HepG2 (cell line): ENCODE results near the gene APOC3. TPM values are rescaled to one million over a fixed set of nuclear protein-coding genes. Genes with fewer than 3 reads are reported as not detected.

Experiments
- CCDC6 ChIP-seq: sonication (generic); formaldehyde crosslinking; IDR thresholded peaks from 2 replicates; pipeline ENCODE4 v1.8.1; 2022; ENCODE audit warnings: mild to moderate bottlenecking, missing genetic modification reagents, moderate library complexity
- ELF4 ChIP-seq: sonication (generic); formaldehyde crosslinking; IDR thresholded peaks from 2 replicates; pipeline ENCODE4 v1.5.0; 2020; ENCODE audit warnings: missing genetic modification reagents, mild to moderate bottlenecking, moderate library complexity, borderline replicate concordance
- LCORL ChIP-seq, 2 experiments: fragments of 450-650 bp in 1 of 2; sonication (generic) in 1 of 2; formaldehyde crosslinking in 1 of 2; IDR thresholded peaks; 2 replicates each; pipeline versions ENCODE4 v1.5.0 to v1.6.1; 2017 to 2020; ENCODE audit warnings: antibody characterized with exemption in 1 of 2, missing genetic modification reagents in 1 of 2
- NFKBIZ ChIP-seq: IDR thresholded peaks from 2 replicates; pipeline ENCODE4 v1.6.1; 2018; ENCODE audit warnings: missing genetic modification reagents, missing compliant biosample characterization
- NR2F1 ChIP-seq, 2 experiments: fragments of 450-650 bp in 1 of 2; formaldehyde crosslinking in 1 of 2; IDR thresholded peaks; 2 replicates each; pipeline versions ENCODE4 v1.5.0 to v1.6.1; 2016 to 2020; ENCODE audit warnings: mild to moderate bottlenecking in 1 of 2, missing compliant biosample characterization in 1 of 2, missing genetic modification reagents in 1 of 2, moderate library complexity in 1 of 2
- PPARG ChIP-seq: conservative IDR thresholded peaks from 2 replicates; pipeline ENCODE4 v1.6.1; 2016; ENCODE audit warnings: missing biosample characterization, missing genetic modification reagents
- RFX1 ChIP-seq: fragments of 450-650 bp; IDR thresholded peaks from 2 replicates; pipeline ENCODE4 v1.6.1; 2017
- SOX13 ChIP-seq, 3 experiments: fragments of 450-650 bp in 1 of 3; sonication (generic) in 1 of 3; formaldehyde crosslinking in 1 of 3; IDR thresholded peaks in 2 of 3; conservative IDR thresholded peaks in 1 of 3; 2 replicates each; pipeline versions ENCODE4 v1.5.0 to v1.6.1; 2016 to 2020; ENCODE audit warnings: antibody characterized with exemption in 1 of 3, mild to moderate bottlenecking in 1 of 3, missing compliant biosample characterization in 1 of 3, missing genetic modification reagents in 1 of 3, moderate library complexity in 1 of 3
- SPEN ChIP-seq: sonication (generic); formaldehyde crosslinking; IDR thresholded peaks from 2 replicates; pipeline ENCODE4 v1.5.1; 2020; ENCODE audit warnings: low read depth, mild to moderate bottlenecking, missing genetic modification reagents
- SRY ChIP-seq: sonication (generic); formaldehyde crosslinking; IDR thresholded peaks from 2 replicates; pipeline ENCODE4 v1.8.0; 2022; ENCODE audit warnings: mild to moderate bottlenecking, missing genetic modification reagents
- STAG1 ChIP-seq: sonication (generic); formaldehyde crosslinking; IDR thresholded peaks from 2 replicates; pipeline ENCODE4 v1.4.0; 2020; ENCODE audit warnings: missing genetic modification reagents
- STAT5B ChIP-seq: sonication (generic); formaldehyde crosslinking; IDR thresholded peaks from 2 replicates; pipeline ENCODE4 v1.4.0; 2020; ENCODE audit warnings: missing genetic modification reagents
- THAP8 ChIP-seq: sonication (generic); formaldehyde crosslinking; IDR thresholded peaks from 2 replicates; pipeline ENCODE4 v1.5.1; 2020; ENCODE audit warnings: missing genetic modification reagents, mild to moderate bottlenecking, borderline replicate concordance
- U2AF1 ChIP-seq: fragments of 200-400 bp; formaldehyde crosslinking; optimal IDR thresholded peaks from 2 replicates; pipeline ENCODE3; 2017; ENCODE audit warnings: mild to moderate bottlenecking, low read depth, low read length
- ZFX ChIP-seq: sonication (generic); formaldehyde crosslinking; IDR thresholded peaks from 2 replicates; pipeline ENCODE4 v1.4.0; 2020; ENCODE audit warnings: mild to moderate bottlenecking, low read depth, missing genetic modification reagents, moderate library complexity
- ZNF205 ChIP-seq: IDR thresholded peaks from 2 replicates; pipeline ENCODE4 v1.6.1; 2018; ENCODE audit warnings: missing biosample characterization, missing genetic modification reagents
- ZNF3 ChIP-seq: IDR thresholded peaks from 2 replicates; pipeline ENCODE4 v1.7.0; 2017; ENCODE audit warnings: inconsistent platforms
- ZNF788 ChIP-seq: sonication (generic); formaldehyde crosslinking; IDR thresholded peaks from 2 replicates; pipeline ENCODE4 v1.5.0; 2020; ENCODE audit warnings: mild to moderate bottlenecking, missing genetic modification reagents, borderline replicate concordance
- polyA plus RNA-seq, 8 experiments: library from polyadenylated mRNA; depleted of rRNA in 3 of 8; stranded (reverse) in 7 of 8; unstranded in 1 of 8; fragments of >200 nt; fragmentation: Illumina TruSeq in 4 of 8; extraction: Trizol in 4 of 8; gene quantifications; 2 replicates each; pipeline versions ENCODE4 v1.2.1 to v1.2.3, GENCODE V29; 2011 to 2016; ENCODE audit warnings: low read depth in 4 of 8, missing spikeins in 1 of 8, mixed read lengths in 1 of 8; ENCODE audit not compliant: insufficient read depth in 1 of 8
- total RNA-seq, 5 experiments: library from RNA; depleted of rRNA; stranded (reverse); fragments of >200 nt; fragmentation: Illumina TruSeq; extraction: Trizol; gene quantifications; 2 replicates each; pipeline ENCODE4 v1.2.3, GENCODE V29; 2016; ENCODE audit warnings: low read depth in 1 of 5
- TF ChIP-seq, protein P1 (sequence below): sonication (generic); formaldehyde crosslinking; IDR thresholded peaks from 2 replicates; pipeline ENCODE4 v1.5.0; 2020; ENCODE audit warnings: missing genetic modification reagents
- TF ChIP-seq, protein P2 (sequence below): sonication (generic); formaldehyde crosslinking; conservative IDR thresholded peaks from 2 replicates; pipeline ENCODE4 v1.5.0; 2020; ENCODE audit warnings: missing genetic modification reagents
- TF ChIP-seq, protein P3 (sequence below): IDR thresholded peaks from 2 replicates; pipeline ENCODE4 v1.4.0; 2020; ENCODE audit warnings: mild to moderate bottlenecking, missing genetic modification reagents

The APOC3 gene
- total and polyA plus RNA-seq, 2 of the 13 experiments (the other 11 are each of a cell fraction or from before 2014, with no cell fraction given): 314 to 687 TPM

DNA sequence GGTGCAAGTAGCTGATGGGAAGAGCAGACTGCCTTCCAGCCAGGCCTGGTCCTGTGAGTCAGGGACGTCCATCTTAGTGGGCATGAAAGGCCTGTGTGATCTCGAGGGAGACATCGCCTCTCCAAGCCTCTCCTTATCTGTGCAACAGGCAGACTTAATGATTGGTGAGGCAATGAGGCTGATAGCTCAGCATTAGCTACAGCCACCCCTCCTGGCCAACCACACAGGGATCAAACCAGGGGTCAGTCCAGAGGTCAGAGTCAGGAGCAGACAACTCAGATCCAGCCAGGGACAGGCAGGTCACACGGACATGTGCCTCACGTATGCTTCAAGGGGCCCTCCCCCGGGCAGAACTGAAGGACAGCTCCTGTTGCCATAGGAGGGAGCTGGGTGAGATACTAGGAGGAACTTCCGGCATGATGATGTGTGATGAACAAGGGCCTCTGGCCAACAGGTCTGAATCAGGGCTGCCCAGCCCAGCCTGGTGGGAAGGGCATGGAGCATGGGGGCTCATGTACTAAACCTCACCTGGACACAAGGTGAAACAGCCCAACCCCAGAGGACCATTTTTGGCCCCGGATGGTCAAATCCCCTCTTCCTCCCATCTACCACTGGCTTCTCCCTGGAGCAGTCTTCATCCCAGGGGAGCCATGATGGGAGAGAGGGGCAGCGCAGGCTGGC, 2.8 kb upstream of the APOC3 start (continued):
- no peak for TF ChIP-seq LCORL (IDR thresholded peaks at IDR 0.05)
- peak; percentile 87 for TF ChIP-seq LCORL (CRISPR knock-in tag; IDR thresholded peaks at IDR 0.05)
- TF ChIP-seq NFKBIZ (CRISPR knock-in tag): 0 out of 2 replicates have a peak, but pooled peaks have one; percentile 67
- TF ChIP-seq NR2F1 (CRISPR knock-in tag; IDR thresholded peaks at IDR 0.05): peak; percentile 97 to 98
- no peak for TF ChIP-seq THAP8
- TF ChIP-seq STAT5B: no peak
- TF ChIP-seq PPARG (CRISPR knock-in tag): peak; percentile 78
- peak; percentile 87; the same call in 1 of the 2 replicates for TF ChIP-seq ZNF205 (CRISPR knock-in tag)
- TF ChIP-seq, protein P1, sequence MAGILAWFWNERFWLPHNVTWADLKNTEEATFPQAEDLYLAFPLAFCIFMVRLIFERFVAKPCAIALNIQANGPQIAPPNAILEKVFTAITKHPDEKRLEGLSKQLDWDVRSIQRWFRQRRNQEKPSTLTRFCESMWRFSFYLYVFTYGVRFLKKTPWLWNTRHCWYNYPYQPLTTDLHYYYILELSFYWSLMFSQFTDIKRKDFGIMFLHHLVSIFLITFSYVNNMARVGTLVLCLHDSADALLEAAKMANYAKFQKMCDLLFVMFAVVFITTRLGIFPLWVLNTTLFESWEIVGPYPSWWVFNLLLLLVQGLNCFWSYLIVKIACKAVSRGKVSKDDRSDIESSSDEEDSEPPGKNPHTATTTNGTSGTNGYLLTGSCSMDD (CRISPR knock-in tag): no peak
- TF ChIP-seq ZNF788 (CRISPR knock-in tag): peak; percentile 90; the same call in 1 of the 2 replicates
- no peak for TF ChIP-seq ELF4 (CRISPR knock-in tag)
- no peak for TF ChIP-seq SRY (CRISPR knock-in tag)
- peak; percentile 60; the same call in 1 of the 2 replicates for TF ChIP-seq RFX1
- peak; percentile 68; the same call in 1 of the 2 replicates for TF ChIP-seq CCDC6
- TF ChIP-seq, protein P2, sequence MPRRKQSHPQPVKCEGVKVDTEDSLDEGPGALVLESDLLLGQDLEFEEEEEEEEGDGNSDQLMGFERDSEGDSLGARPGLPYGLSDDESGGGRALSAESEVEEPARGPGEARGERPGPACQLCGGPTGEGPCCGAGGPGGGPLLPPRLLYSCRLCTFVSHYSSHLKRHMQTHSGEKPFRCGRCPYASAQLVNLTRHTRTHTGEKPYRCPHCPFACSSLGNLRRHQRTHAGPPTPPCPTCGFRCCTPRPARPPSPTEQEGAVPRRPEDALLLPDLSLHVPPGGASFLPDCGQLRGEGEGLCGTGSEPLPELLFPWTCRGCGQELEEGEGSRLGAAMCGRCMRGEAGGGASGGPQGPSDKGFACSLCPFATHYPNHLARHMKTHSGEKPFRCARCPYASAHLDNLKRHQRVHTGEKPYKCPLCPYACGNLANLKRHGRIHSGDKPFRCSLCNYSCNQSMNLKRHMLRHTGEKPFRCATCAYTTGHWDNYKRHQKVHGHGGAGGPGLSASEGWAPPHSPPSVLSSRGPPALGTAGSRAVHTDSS (CRISPR knock-in tag): no peak
- peak; percentile 91 for TF ChIP-seq ZFX (CRISPR knock-in tag)
- TF ChIP-seq SPEN (CRISPR knock-in tag): peak; percentile 91; the same call in 1 of the 2 replicates
- TF ChIP-seq ZNF3 (CRISPR knock-in tag): peak; percentile 33; the same call in 1 of the 2 replicates
- TF ChIP-seq U2AF1: no peak
- TF ChIP-seq, protein P3, sequence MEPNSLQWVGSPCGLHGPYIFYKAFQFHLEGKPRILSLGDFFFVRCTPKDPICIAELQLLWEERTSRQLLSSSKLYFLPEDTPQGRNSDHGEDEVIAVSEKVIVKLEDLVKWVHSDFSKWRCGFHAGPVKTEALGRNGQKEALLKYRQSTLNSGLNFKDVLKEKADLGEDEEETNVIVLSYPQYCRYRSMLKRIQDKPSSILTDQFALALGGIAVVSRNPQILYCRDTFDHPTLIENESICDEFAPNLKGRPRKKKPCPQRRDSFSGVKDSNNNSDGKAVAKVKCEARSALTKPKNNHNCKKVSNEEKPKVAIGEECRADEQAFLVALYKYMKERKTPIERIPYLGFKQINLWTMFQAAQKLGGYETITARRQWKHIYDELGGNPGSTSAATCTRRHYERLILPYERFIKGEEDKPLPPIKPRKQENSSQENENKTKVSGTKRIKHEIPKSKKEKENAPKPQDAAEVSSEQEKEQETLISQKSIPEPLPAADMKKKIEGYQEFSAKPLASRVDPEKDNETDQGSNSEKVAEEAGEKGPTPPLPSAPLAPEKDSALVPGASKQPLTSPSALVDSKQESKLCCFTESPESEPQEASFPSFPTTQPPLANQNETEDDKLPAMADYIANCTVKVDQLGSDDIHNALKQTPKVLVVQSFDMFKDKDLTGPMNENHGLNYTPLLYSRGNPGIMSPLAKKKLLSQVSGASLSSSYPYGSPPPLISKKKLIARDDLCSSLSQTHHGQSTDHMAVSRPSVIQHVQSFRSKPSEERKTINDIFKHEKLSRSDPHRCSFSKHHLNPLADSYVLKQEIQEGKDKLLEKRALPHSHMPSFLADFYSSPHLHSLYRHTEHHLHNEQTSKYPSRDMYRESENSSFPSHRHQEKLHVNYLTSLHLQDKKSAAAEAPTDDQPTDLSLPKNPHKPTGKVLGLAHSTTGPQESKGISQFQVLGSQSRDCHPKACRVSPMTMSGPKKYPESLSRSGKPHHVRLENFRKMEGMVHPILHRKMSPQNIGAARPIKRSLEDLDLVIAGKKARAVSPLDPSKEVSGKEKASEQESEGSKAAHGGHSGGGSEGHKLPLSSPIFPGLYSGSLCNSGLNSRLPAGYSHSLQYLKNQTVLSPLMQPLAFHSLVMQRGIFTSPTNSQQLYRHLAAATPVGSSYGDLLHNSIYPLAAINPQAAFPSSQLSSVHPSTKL (CRISPR knock-in tag): peak; percentile 95
- TF ChIP-seq STAG1: peak; percentile 36
- no peak; the same call in 1 of the 2 replicates for TF ChIP-seq SOX13 (IDR thresholded peaks at IDR 0.05)
- TF ChIP-seq SOX13 (CRISPR knock-in tag; conservative IDR thresholded peaks at IDR 0.05 in 1 of 2, IDR thresholded peaks at IDR 0.05 in 1 of 2): peak in 1 of 2 experiments; percentile 86; a peak in 2 of 4 replicates
